HEK293 (cell line): ENCODE measurements around the gene EHD1.

Source experiments
- CTCF ChIP-seq: fragments of 450-650 bp; formaldehyde crosslinking; IDR thresholded peaks from 2 replicates; pipeline ENCODE4 v1.5.1; 2016; ENCODE audit warnings: missing biosample characterization, missing genetic modification characterization
- KLF9 ChIP-seq: fragments of 450-650 bp; formaldehyde crosslinking; IDR thresholded peaks from 2 replicates; pipeline ENCODE4 v1.5.1; 2016; ENCODE audit warnings: missing biosample characterization, missing genetic modification characterization, low read depth
- REST ChIP-seq: fragments of 450-650 bp; formaldehyde crosslinking; IDR thresholded peaks from 2 replicates; pipeline ENCODE4 v1.5.1; 2016; ENCODE audit warnings: missing biosample characterization, missing genetic modification characterization
- TCF7L2 ChIP-seq: IDR thresholded peaks from 2 replicates; pipeline ENCODE4 v1.6.1; 2011; ENCODE audit warnings: low read depth, mild to moderate bottlenecking, inconsistent platforms, low read length, moderate library complexity, borderline replicate concordance
- YY1 ChIP-seq: fragments of 450-650 bp; formaldehyde crosslinking; IDR thresholded peaks from 2 replicates; pipeline ENCODE4 v1.5.1; 2018; ENCODE audit warnings: missing biosample characterization, missing genetic modification characterization
- ZBTB7A ChIP-seq: fragments of 450-650 bp; formaldehyde crosslinking; IDR thresholded peaks from 2 replicates; pipeline ENCODE4 v1.5.1; 2016; ENCODE audit warnings: low read depth, missing biosample characterization, missing genetic modification characterization
- ZNF280D ChIP-seq: fragments of 450-650 bp; formaldehyde crosslinking; IDR thresholded peaks from 2 replicates; pipeline ENCODE4 v1.5.1; 2016; ENCODE audit warnings: missing biosample characterization, missing genetic modification characterization
- ZNF791 ChIP-seq: fragments of 450-650 bp; formaldehyde crosslinking; IDR thresholded peaks from 2 replicates; pipeline ENCODE4 v1.5.1; 2016; ENCODE audit warnings: missing biosample characterization, missing genetic modification characterization

- no peak for TF ChIP-seq CTCF (tag by site-specific recombination)
- TF ChIP-seq YY1: no peak
- no peak for TF ChIP-seq ZNF791 (tag by site-specific recombination)
- TF ChIP-seq ZBTB7A: no peak
- TF ChIP-seq KLF9 (tag by site-specific recombination): no peak
- no peak for TF ChIP-seq ZNF280D (tag by site-specific recombination)
- no peak for TF ChIP-seq TCF7L2
- TF ChIP-seq REST (tag by site-specific recombination): no peak
Measured at GRCh38 chr11:64827451-64827839, 51.0 kb downstream of the EHD1 start.
